HG02870 (cell line): Measurements from ENCODE around the gene CLEC3B.
"Not testable (repeated sequence)": the region's sequence is repeated elsewhere in the genome, so short reads cannot be mapped to it uniquely, and the experiment has no call there.

ENCODE experiments used
- ATAC-seq: cut with Tn5 transposase; IDR thresholded peaks from one replicate; pipeline ENCODE4 v1.9.1; 2021; ENCODE audit warnings: mild to moderate bottlenecking, moderate library complexity; ENCODE audit not compliant: unreplicated experiment

The CLEC3B gene

GRCh38 chr3:45064512-45065372 is 38.6 kb downstream of the CLEC3B start:
- ATAC-seq: no peak

- ATAC-seq: no peak
These were observed 39.2 kb downstream of the CLEC3B start for GRCh38 chr3:45065373-45065720.

- no peak for ATAC-seq
These were observed 40.2 kb downstream of the CLEC3B start for GRCh38 chr3:45066109-45066801.

- ATAC-seq: no peak
These were observed 41.4 kb downstream of the CLEC3B start for GRCh38 chr3:45067486-45067885.

- no peak for ATAC-seq
These were observed 41.8 kb downstream of the CLEC3B start for GRCh38 chr3:45067941-45068340.

- ATAC-seq: no peak
These were observed 45.0 kb downstream of the CLEC3B start for GRCh38 chr3:45071075-45071474.

GRCh38 chr3:45075821-45076625 is 49.9 kb downstream of the CLEC3B start:
- no peak for ATAC-seq

GRCh38 chr3:45078256-45078655 is 52.2 kb downstream of the CLEC3B start:
- ATAC-seq: not testable (repeated sequence)

GRCh38 chr3:45078910-45079522 is 52.9 kb downstream of the CLEC3B start:
- ATAC-seq: no peak

GRCh38 chr3:45079715-45080114 is 53.6 kb downstream of the CLEC3B start:
- no peak for ATAC-seq

GRCh38 chr3:45080824-45081223 is 54.7 kb downstream of the CLEC3B start:
- no peak for ATAC-seq

- no peak for ATAC-seq
These were observed 55.5 kb downstream of the CLEC3B start for GRCh38 chr3:45081506-45082141.

GRCh38 chr3:45082142-45082538 is 56.0 kb downstream of the CLEC3B start:
- ATAC-seq: no peak

GRCh38 chr3:45083023-45083422 is 56.9 kb downstream of the CLEC3B start:
- ATAC-seq: no peak

GRCh38 chr3:45084361-45084760 is 58.3 kb downstream of the CLEC3B start:
- ATAC-seq: no peak

GRCh38 chr3:45084820-45085816 is 59.0 kb downstream of the CLEC3B start:
- no peak for ATAC-seq
